PC-9 (cell line): Measurements from ENCODE around the gene MGAT1. TPM values are rescaled to one million over a fixed set of nuclear protein-coding genes. Genes with fewer than 3 reads are reported as not detected.

Source experiments
- Bru-seq: library from RNA; stranded (reverse); fragments of 400-500 nt; gene quantifications from one replicate; lab custom pipeline; 2021; lab: Mats Ljungman, UMichigan
- BruChase-seq, 2 experiments: library from RNA; stranded (reverse); fragments of 400-500 nt; gene quantifications; one replicate each; lab custom pipeline; 2021; lab: Mats Ljungman, UMichigan
- BruUV-seq: library from RNA; stranded (reverse); fragments of 400-500 nt; replicated peaks from 2 replicates; lab custom pipeline; 2021; lab: Mats Ljungman, UMichigan
- CTCF ChIA-PET: fragments of 300-600 bp; sonication (Branson Sonifier 250); formaldehyde crosslinking; loops from one replicate; lab custom pipeline; 2022; ENCODE audit warnings: antibody characterized with exemption; lab: Charles Lee
- POLR2A ChIA-PET: fragments of 300-600 bp; sonication (Branson Sonifier 250); formaldehyde crosslinking; loops from one replicate; lab custom pipeline; 2022; ENCODE audit warnings: antibody characterized with exemption; ENCODE audit not compliant: unreplicated experiment; lab: Charles Lee
- DNase-seq, 2 experiments: peaks; one replicate each; pipeline versions ENCODE4 v3.0.0 to v3.0.0-alpha.2; 2015 to 2022; ENCODE audit warnings: mixed read lengths in 1 of 2
- H2AFZ ChIP-seq: fragments of 200-600 bp; sonication (generic); 2 replicates; pipeline ENCODE4 v1.8.1; 2017; ENCODE audit warnings: antibody characterized with exemption
- H3F3A ChIP-seq: fragments of 200-600 bp; sonication (generic); 2 replicates; pipeline ENCODE4 v1.8.1; 2017; ENCODE audit warnings: antibody characterized with exemption, mild to moderate bottlenecking, low read depth; ENCODE audit not compliant: insufficient read depth
- H3K27ac ChIP-seq: fragments of 200-600 bp; sonication (generic); 2 replicates; pipeline ENCODE4 v1.6.1; 2016; ENCODE audit warnings: mixed run types
- H3K27me3 ChIP-seq: fragments of 200-600 bp; sonication (generic); 2 replicates; pipeline ENCODE4 v1.6.1; 2016; ENCODE audit warnings: low read depth, mixed run types; ENCODE audit not compliant: insufficient read depth
- H3K36me3 ChIP-seq: fragments of 200-600 bp; sonication (generic); 2 replicates; pipeline ENCODE4 v1.6.1; 2016; ENCODE audit warnings: low read depth, mixed run types
- H3K4me1 ChIP-seq: fragments of 200-600 bp; sonication (generic); replicated peaks from 2 replicates; pipeline ENCODE4 v1.6.1; 2016; ENCODE audit warnings: mixed run types; ENCODE audit not compliant: insufficient read depth
- H3K4me2 ChIP-seq: fragments of 200-600 bp; sonication (generic); 2 replicates; pipeline ENCODE4 v1.6.1; 2017; ENCODE audit warnings: mixed run types
- H3K4me3 ChIP-seq: fragments of 200-600 bp; sonication (generic); 2 replicates; pipeline ENCODE4 v1.6.1; 2016; ENCODE audit warnings: mixed run types
- H3K79me2 ChIP-seq: fragments of 200-600 bp; sonication (generic); 2 replicates; pipeline ENCODE4 v1.6.1; 2017; ENCODE audit warnings: low read depth, mixed run types
- H3K9me2 ChIP-seq: fragments of 200-600 bp; sonication (generic); 2 replicates; pipeline ENCODE4 v1.8.1; 2017; ENCODE audit warnings: mild to moderate bottlenecking; ENCODE audit not compliant: insufficient read depth
- H3K9me3 ChIP-seq: fragments of 200-600 bp; sonication (generic); 2 replicates; pipeline ENCODE4 v1.8.1; 2016; ENCODE audit warnings: low read depth; ENCODE audit not compliant: insufficient read depth
- H4K20me1 ChIP-seq: fragments of 200-600 bp; sonication (generic); 2 replicates; pipeline ENCODE4 v1.8.1; 2017; ENCODE audit not compliant: insufficient read depth
- EZH2 ChIP-seq: fragments of 200-600 bp; sonication (generic); IDR thresholded peaks from 2 replicates; pipeline ENCODE4 v1.8.0; 2017; ENCODE audit warnings: antibody characterized with exemption, low read depth
- intact Hi-C: fragments of 100-400 bp; cut with micrococcal nuclease; formaldehyde crosslinking; loops from one replicate; pipeline ENCODE4 v1.10.0; 2022; ENCODE audit not compliant: unreplicated experiment
- long read RNA-seq: library from polyadenylated mRNA; stranded (forward); transcript quantifications from one replicate; pipeline ENCODE4 v2.0.0, GENCODE V29; 2022
- total RNA-seq: library from RNA; stranded (reverse); gene quantifications from 2 replicates; pipeline ENCODE4 v1.2.3, GENCODE V29; 2021
- TF ChIP-seq, protein P1 (sequence below): fragments of 200-600 bp; sonication (generic); conservative IDR thresholded peaks from 2 replicates; pipeline ENCODE4 v1.6.1; 2017; ENCODE audit warnings: mixed run types, antibody characterized with exemption, mild to moderate bottlenecking, moderate library complexity

MGAT1 gene
- total RNA-seq (96.6 and 103 TPM in 2 replicates), Bru-seq, nascent RNA (percentile 76 among the genes with signal in this experiment), BruChase-seq, experiment 1, labeled RNA remaining after a 2-hour chase (percentile 75 among the genes with signal in this experiment), BruChase-seq, experiment 2, labeled RNA remaining after a 6-hour chase (percentile 88 among the genes with signal in this experiment)
- long read RNA-seq, transcript MGAT1-203 (3 exons, 3,077 nt): minor isoform, 15 of 153 reads
- long read RNA-seq, transcript MGAT1-201 (2 exons, 2,761 nt): major isoform, 79 of 153 reads
- long read RNA-seq, partial matches to known transcripts: 10 of 153 reads
- long read RNA-seq, other reads (novel, unspliced or antisense): 44 of 153 reads

GRCh38 chr5:180802325-180803180 is at the start of gene MGAT1:
MGAT1 (minus strand) TSS chr5:180802806; CDS start chr5:180792971, 9,835 bp downstream.
- CTCF ChIA-PET: interaction anchor here (0.6 to 1.6 kb wide), 2 partner anchors 18 to 580 kb away, joined by 4 to 13 read pairs; no protein-coding TSS in a partner anchor
- peak within 1 kb of the TSS; percentile 63 for H3K27ac ChIP-seq
- peak within 1 kb of the TSS; percentile 95 for H3K4me3 ChIP-seq
- no peak for TF ChIP-seq EZH2
- TF ChIP-seq, protein P1, sequence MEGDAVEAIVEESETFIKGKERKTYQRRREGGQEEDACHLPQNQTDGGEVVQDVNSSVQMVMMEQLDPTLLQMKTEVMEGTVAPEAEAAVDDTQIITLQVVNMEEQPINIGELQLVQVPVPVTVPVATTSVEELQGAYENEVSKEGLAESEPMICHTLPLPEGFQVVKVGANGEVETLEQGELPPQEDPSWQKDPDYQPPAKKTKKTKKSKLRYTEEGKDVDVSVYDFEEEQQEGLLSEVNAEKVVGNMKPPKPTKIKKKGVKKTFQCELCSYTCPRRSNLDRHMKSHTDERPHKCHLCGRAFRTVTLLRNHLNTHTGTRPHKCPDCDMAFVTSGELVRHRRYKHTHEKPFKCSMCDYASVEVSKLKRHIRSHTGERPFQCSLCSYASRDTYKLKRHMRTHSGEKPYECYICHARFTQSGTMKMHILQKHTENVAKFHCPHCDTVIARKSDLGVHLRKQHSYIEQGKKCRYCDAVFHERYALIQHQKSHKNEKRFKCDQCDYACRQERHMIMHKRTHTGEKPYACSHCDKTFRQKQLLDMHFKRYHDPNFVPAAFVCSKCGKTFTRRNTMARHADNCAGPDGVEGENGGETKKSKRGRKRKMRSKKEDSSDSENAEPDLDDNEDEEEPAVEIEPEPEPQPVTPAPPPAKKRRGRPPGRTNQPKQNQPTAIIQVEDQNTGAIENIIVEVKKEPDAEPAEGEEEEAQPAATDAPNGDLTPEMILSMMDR: no peak
- H3K9me3 ChIP-seq: no peaks in the 10 kb centered on the region
- H2AFZ ChIP-seq: peak within 1 kb of the TSS; percentile 96
- no TSS peak for BruUV-seq
- peaks cover 41% of the 10 kb centered on the region for H3K4me1 ChIP-seq
- peaks cover 73% of the 10 kb centered on the region for H3K79me2 ChIP-seq
- peak within 1 kb of the TSS; percentile 78 for H3K4me2 ChIP-seq
- peak; percentile 60 to 77 for DNase-seq
- POLR2A ChIA-PET: interaction anchor here (0.6 kb wide), 1 partner anchor 360 kb away, joined by 3 read pairs; no protein-coding TSS in a partner anchor
- no peaks in the 10 kb centered on the region for H3K27me3 ChIP-seq
- H4K20me1 ChIP-seq: peaks cover 42% of the 10 kb centered on the region
- intact Hi-C loops: loop anchor here (10.0 kb wide), 1 partner anchor 422 kb away; the partner anchor contains the start of gene TRIM41
- no peaks in the 10 kb centered on the region for H3K9me2 ChIP-seq
- 0 out of 2 replicates have a peak, but pooled peaks cover under 1% of the 10 kb centered on the region for H3K36me3 ChIP-seq
- peaks cover 30% of the 10 kb centered on the region; the same call in 1 of the 2 replicates for H3F3A ChIP-seq

GRCh38 chr5:180850434-180851078 is 48.0 kb upstream of the MGAT1 start:
- TF ChIP-seq, protein P1: no peak
- Histone ChIP-seq H3K4me3 (peak overlapping the region; percentile 16), H3K4me1 (no peaks in the 10 kb centered on the region), H2AFZ (no peak overlapping the region), H3K4me2 (no peak overlapping the region), H3K79me2 (no peaks in the 10 kb centered on the region), H3F3A (no peaks in the 10 kb centered on the region), H3K9me2 (no peaks in the 10 kb centered on the region), H4K20me1 (no peaks in the 10 kb centered on the region), H3K27ac (no peak overlapping the region), H3K27me3 (no peaks in the 10 kb centered on the region), H3K36me3 (peaks cover 60% of the 10 kb centered on the region), H3K9me3 (peaks cover 84% of the 10 kb centered on the region)
- CTCF ChIA-PET: no interaction called here
- intact Hi-C loops: no loop called here
- POLR2A ChIA-PET: no interaction called here
- no peak for DNase-seq
- BruUV-seq: no TSS peak

- CTCF ChIA-PET: no interaction called here
Observed at GRCh38 chr5:180849827-180850226, 47.2 kb upstream of the MGAT1 start.

More at GRCh38 chr5:180849827-180850226, 47.2 kb upstream of the MGAT1 start:
- Histone ChIP-seq H2AFZ (no peak overlapping the region), H3K27me3 (no peaks in the 10 kb centered on the region), H3K4me3 (peak overlapping the region; percentile 16), H3K4me1 (no peaks in the 10 kb centered on the region), H3K36me3 (peaks cover 56% of the 10 kb centered on the region), H4K20me1 (no peaks in the 10 kb centered on the region), H3K9me3 (peaks cover 86% of the 10 kb centered on the region), H3K79me2 (no peaks in the 10 kb centered on the region), H3K4me2 (no peak overlapping the region), H3K9me2 (no peaks in the 10 kb centered on the region), H3F3A (no peaks in the 10 kb centered on the region), H3K27ac (no peak overlapping the region)
- intact Hi-C loops: no loop called here
- TF ChIP-seq EZH2: no peak
- DNase-seq: no peak
- POLR2A ChIA-PET: no interaction called here
- no TSS peak for BruUV-seq
